Vagina (tissue), 2 donors: ENCODE results near the gene GPATCH3.

Source experiments
- POLR2A ChIP-seq, 2 donors: fragments of 450-650 bp; IDR thresholded peaks; one replicate each; pipeline ENCODE4 v1.6.1; 2017; ENCODE audit warnings: antibody characterized with exemption in 2 of 2, mild to moderate bottlenecking in 2 of 2, moderate library complexity in 2 of 2
- TF ChIP-seq, protein P1 (sequence below), 3 experiments: fragments of 450-650 bp in 2 of 3; fragments of 200-600 bp in 1 of 3; sonication (generic) in 1 of 3; IDR thresholded peaks; one replicate each; pipeline ENCODE4 v1.5.1; 2017 to 2019; ENCODE audit warnings: antibody characterized with exemption in 3 of 3, mild to moderate bottlenecking in 2 of 3, moderate library complexity in 2 of 3

DNA sequence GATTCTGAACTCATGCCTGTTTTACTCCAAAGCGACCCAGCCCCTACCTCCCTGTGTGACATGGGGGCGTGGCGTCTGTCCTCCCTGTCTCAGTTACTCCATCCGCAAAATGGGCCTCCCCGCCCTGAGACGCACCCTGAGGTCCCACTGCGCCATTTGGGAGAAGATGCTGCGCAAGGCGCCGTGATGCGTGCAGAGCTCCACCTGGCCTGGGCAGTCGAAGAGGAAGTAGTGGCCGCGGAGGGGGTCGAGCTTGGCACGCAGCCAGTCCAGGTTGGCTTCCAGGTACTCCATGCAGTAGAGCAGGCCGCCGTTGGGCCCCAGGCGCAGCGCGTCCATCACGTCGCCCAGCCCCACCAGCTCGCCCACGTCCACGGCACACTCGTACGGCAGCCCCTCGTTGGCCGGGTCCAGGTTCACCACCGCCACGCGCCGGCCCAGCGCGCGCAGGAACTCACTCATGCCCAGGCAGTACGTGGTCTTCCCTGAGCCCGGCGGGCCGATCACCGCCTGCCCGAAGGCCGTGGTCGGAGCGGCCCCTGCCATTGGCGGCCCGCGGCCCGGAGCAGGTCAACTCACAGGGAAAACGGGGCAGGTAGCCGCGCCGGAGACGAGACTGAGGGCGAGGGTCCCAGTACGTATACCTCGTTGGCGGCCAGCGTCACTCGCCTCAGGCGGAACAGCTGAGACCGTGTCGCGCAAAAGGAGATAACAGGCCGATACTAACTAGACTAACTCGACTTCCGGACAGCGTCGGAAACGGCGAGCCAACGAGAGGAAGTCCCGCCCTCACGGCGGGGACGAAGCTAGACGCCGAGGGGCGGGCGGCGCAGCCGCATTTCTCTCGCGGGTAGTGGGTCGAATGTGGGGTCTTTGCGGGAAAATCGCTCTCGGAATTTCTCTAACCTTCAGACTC, 10.5 kb downstream of the GPATCH3 start, which contains the start of gene GPN2:
- TF ChIP-seq, protein P1, sequence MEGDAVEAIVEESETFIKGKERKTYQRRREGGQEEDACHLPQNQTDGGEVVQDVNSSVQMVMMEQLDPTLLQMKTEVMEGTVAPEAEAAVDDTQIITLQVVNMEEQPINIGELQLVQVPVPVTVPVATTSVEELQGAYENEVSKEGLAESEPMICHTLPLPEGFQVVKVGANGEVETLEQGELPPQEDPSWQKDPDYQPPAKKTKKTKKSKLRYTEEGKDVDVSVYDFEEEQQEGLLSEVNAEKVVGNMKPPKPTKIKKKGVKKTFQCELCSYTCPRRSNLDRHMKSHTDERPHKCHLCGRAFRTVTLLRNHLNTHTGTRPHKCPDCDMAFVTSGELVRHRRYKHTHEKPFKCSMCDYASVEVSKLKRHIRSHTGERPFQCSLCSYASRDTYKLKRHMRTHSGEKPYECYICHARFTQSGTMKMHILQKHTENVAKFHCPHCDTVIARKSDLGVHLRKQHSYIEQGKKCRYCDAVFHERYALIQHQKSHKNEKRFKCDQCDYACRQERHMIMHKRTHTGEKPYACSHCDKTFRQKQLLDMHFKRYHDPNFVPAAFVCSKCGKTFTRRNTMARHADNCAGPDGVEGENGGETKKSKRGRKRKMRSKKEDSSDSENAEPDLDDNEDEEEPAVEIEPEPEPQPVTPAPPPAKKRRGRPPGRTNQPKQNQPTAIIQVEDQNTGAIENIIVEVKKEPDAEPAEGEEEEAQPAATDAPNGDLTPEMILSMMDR (IDR thresholded peaks at IDR 0.05): no peak
- no peak for TF ChIP-seq POLR2A (IDR thresholded peaks at IDR 0.05)
